ENCODE results near the gene TUG1.

The TUG1 gene

DNA sequence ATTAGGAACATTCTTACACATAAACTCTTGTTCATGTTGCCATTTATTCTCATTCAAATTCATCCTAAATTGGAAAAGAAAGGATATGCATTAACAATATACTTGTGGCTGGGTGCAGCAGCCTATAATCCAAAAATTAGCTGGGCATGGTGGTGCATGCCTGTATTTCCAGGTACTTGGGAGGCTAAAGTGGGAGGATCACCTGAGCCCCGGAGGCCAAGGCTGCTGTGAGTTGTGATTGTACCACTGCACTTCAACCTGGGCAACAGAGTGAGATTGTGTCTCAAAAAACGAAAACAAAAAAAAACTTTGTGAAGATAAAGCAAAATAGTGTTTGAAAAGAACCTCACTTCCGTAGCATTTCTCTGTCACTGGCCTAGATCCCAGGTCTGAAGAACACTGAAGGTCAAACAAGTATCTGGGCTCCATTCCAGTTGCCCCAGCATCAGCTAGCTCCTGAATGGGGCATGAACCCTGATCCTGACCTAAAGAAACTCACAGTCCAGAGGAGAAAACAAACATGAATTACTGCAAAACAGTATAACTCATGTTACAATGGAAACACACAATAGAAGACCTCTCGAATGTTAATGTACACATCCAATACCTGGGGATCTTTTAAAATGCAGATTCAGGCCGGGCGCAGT is 32.2 kb downstream of the TUG1 start:
- no peak for DNase-seq (ENCODE audit: low read depth, low spot score)

DNA sequence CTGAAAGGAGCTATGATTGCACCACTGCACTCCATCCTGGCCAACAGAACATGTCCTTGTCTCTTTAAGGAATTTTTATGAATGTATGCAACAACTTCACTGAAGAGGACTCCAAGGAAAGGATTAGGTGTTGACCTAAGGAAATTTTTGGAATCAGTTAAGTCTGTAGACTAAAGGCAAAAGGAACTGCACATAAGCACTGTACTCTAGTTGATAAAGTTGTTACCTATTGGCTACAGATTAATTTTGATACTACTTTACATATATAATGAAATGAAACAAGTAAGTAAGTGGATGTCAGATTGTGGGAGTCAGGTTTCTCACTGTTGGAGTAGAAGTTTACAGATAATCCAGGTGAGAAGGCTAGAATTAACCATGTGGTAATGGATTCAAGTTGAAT is 36.5 kb downstream of the TUG1 start:
- DNase-seq (ENCODE audit: low read depth, low spot score) = no peak

DNA sequence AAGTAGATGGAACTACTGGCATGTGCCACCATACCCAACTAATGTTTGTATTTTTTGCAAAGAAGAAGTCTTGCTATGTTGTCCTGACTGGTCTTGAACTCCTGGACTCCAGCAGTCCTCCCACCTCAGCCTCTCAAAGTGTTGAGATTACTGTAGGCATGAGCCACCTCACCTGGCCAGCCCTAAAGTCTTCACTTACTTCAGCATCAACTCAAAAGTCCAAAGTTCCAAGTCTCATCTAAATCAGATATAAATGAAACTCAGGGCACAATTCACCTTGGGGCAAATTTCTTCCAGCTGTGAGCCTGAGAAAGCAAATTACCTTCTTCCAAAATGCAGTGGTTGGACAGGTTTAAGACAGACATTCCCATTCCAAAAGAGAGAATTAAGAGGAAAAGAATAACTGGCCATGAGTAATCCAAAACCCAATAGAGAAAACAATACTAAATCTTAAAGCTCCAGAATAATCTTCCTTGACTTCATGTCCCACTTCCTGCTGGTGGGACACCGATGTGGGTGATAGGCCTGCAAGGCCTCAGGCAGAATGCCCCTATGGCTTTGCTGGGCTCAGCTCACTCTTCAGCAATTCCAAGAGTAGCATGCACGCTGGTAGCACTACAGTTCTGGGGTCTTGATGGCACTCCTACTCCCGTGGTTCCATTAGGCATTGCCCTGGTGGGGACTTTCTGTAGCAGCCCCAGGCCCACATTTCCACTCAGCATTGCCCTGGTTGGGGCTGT is 50.3 kb downstream of the TUG1 start:
- no peak for DNase-seq (ENCODE audit: low read depth, low spot score)

DNA sequence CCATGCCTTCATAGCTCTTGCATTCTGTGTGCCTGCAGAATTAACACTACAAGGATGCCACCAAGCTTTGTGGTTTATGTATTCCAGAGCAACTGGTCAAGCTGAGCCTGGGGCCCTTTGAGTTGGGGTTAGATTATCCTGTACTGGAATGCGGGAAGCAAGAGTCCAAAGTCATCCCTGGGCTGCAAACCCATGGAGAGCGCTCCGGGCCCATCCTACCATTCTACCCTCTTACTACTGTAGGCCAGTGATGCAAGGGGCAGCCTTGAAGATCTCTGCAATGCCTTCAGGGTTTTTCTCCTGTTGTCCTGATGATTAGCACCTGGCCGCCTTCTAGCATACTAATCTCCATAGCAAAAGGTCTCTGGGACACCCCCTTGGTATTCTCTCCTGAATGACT is 51.3 kb downstream of the TUG1 start:
- DNase-seq (ENCODE audit: low read depth, low spot score) = no peak

DNA sequence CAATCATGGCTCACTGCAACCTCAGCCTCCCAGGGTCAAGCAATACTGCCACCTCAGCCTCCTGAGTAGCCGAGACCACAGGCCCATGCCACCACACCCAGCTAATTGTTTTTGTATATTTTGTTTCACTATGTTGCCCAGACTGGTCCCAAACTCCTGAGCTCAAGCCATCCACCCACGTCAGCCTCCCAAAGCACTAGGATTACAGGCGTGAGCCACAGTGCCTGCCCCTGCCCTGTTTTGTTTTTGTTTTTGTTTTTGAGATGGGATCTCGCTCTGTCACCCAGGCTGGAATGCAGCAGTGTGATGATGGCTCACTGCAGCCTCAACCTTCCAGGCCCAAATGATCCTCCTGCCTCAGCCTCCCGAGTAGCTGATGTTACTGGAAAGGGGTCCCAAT is 53.5 kb downstream of the TUG1 start:
- DNase-seq (ENCODE audit: low read depth, low spot score) = no peak

Measured in smooth muscle cell of the brain vasculature (primary cell).